Mucosa of descending colon (tissue), 3 donors: ENCODE data around the gene ABCA9. TPM values are rescaled to one million over a fixed set of nuclear protein-coding genes. Genes with fewer than 3 reads are reported as not detected.
A peak's percentile ranks its signal among the peaks of the same experiment; 100 is the strongest.

Experiments used
- ATAC-seq: fragments of 200-7000 bp; cut with Tn5 transposase; one replicate; pipeline ENCODE4 v1.9.1; 2020; ENCODE audit warnings: mild to moderate bottlenecking, moderate library complexity
- DNase-seq, 3 donors: peaks; one replicate each; pipeline ENCODE4 v3.0.0-alpha.2; 2020
- H3K36me3 ChIP-seq: fragments of 200-600 bp; one replicate; pipeline ENCODE4 v1.8.0; 2021; ENCODE audit warnings: low read depth, mild to moderate bottlenecking
- H3K4me1 ChIP-seq: fragments of 200-600 bp; one replicate; pipeline ENCODE4 v1.8.0; 2021; ENCODE audit warnings: low read depth, mild to moderate bottlenecking
- H3K4me3 ChIP-seq: fragments of 200-600 bp; one replicate; pipeline ENCODE4 v1.8.0; 2021; ENCODE audit warnings: mild to moderate bottlenecking
- H3K9me3 ChIP-seq: fragments of 200-600 bp; one replicate; pipeline ENCODE4 v1.8.0; 2021; ENCODE audit warnings: mild to moderate bottlenecking
- CTCF ChIP-seq: fragments of 200-600 bp; IDR thresholded peaks from one replicate; pipeline ENCODE4 v1.8.0; 2022; ENCODE audit warnings: antibody characterized with exemption, mild to moderate bottlenecking
- intact Hi-C, 2 donors: fragments of 100-400 bp; cut with DNase I in 1 of 2; cut with micrococcal nuclease in 1 of 2; formaldehyde crosslinking; loops; one replicate each; pipeline versions ENCODE4 v1.11.0 to v1.11.1; 2022; cut with DNase I, micrococcal nuclease
- total RNA-seq, 3 donors: library from RNA; stranded (reverse); fragmentation: NEBNext Ultra II Directional in 2 of 3; extraction: Animal tissue kit (Norgen Biotek cat#: 25700) in 2 of 3; gene quantifications; one replicate each; pipeline versions ENCODE4 v1.2.1 to v1.2.4, GENCODE V29; 2021 to 2023
- donor health status: DM: no; HTN: no; CAD: no; lungs with moderate emphysema.
- donor health status: DM: no; HTN: no; CAD: no.
- donor health status: DM: no; HTN: yes; CAD: no.

The ABCA9 gene
- total RNA-seq, 3 donors from 2014 or later: 2.0 to 20.0 (median 3.6) TPM

- H3K4me1 ChIP-seq: no peaks in the 10 kb centered on the region
- no peaks in the 10 kb centered on the region for H3K9me3 ChIP-seq
- H3K36me3 ChIP-seq: no peaks in the 10 kb centered on the region
- H3K4me3 ChIP-seq: no peak overlapping the region
- TF ChIP-seq CTCF: no peak
- peak in 1 of 3 donors; percentile 23 for DNase-seq
- ATAC-seq: peak; percentile 91
- intact Hi-C loops: no loop called here
These were observed 3.4 kb downstream of the ABCA9 start for GRCh38 chr17:69057280-69057679.

GRCh38 chr17:69056179-69056823 is 4.4 kb downstream of the ABCA9 start:
- TF ChIP-seq CTCF: no peak
- intact Hi-C loops: no loop called here
- Histone ChIP-seq H3K4me3 (no peak overlapping the region), H3K4me1 (no peaks in the 10 kb centered on the region), H3K9me3 (no peaks in the 10 kb centered on the region), H3K36me3 (no peaks in the 10 kb centered on the region)
- DNase-seq: no peak
- no peak for ATAC-seq

GRCh38 chr17:69055334-69055733 is 5.4 kb downstream of the ABCA9 start:
- DNase-seq: no peak
- Histone ChIP-seq H3K36me3 (no peaks in the 10 kb centered on the region), H3K9me3 (no peaks in the 10 kb centered on the region), H3K4me3 (no peak overlapping the region), H3K4me1 (no peaks in the 10 kb centered on the region)
- intact Hi-C loops: no loop called here
- ATAC-seq: no peak
- no peak for TF ChIP-seq CTCF

- DNase-seq: no peak
- Histone ChIP-seq H3K4me3 (no peak overlapping the region), H3K36me3 (no peaks in the 10 kb centered on the region), H3K4me1 (peaks cover 8% of the 10 kb centered on the region), H3K9me3 (peaks cover 3% of the 10 kb centered on the region)
- ATAC-seq: no peak
- intact Hi-C loops: no loop called here
- no peak for TF ChIP-seq CTCF
These were observed 9.5 kb downstream of the ABCA9 start for GRCh38 chr17:69050999-69051775.

- H3K36me3 ChIP-seq: no peaks in the 10 kb centered on the region
- H3K4me1 ChIP-seq: peaks cover 8% of the 10 kb centered on the region
- ATAC-seq: no peak
- DNase-seq: no peak
- no peak overlapping the region for H3K4me3 ChIP-seq
- H3K9me3 ChIP-seq: peaks cover 3% of the 10 kb centered on the region
- no peak for TF ChIP-seq CTCF
- intact Hi-C loops: no loop called here
These were observed 12.1 kb downstream of the ABCA9 start for GRCh38 chr17:69048634-69049033.
